Renal pelvis (tissue), 4 donors: Measurements from ENCODE around the gene RXRA. TPM values are rescaled to one million over a fixed set of nuclear protein-coding genes. Genes with fewer than 3 reads are reported as not detected.

Experiments
- DNase-seq: peaks from one replicate; pipeline ENCODE4 v3.0.0-alpha.2; 2013
- polyA plus RNA-seq, 3 donors: library from polyadenylated mRNA; unstranded; fragments of 120-200 nt; gene quantifications; one replicate each; pipeline ENCODE4 v1.2.1, GENCODE V29; 2013; ENCODE audit not compliant: insufficient read length in 3 of 3

Gene RXRA
- polyA plus RNA-seq, 3 donors = 49.9 to 54.8 (median 53.8) TPM

GRCh38 chr9:134321946-134322741 lies 4.1 kb upstream of the RXRA start:
- DNase-seq = no peak

- no peak for DNase-seq
Observed at GRCh38 chr9:134322781-134323241, 3.4 kb upstream of the RXRA start.

- DNase-seq = no peak
Observed at GRCh38 chr9:134323741-134324358, 2.4 kb upstream of the RXRA start.

- no peak for DNase-seq
Observed at GRCh38 chr9:134324359-134325095, 1.7 kb upstream of the RXRA start.

- peak; percentile 53 for DNase-seq
Observed at GRCh38 chr9:134325096-134325812, 1.0 kb upstream of the RXRA start.

- no peak for DNase-seq
Observed at GRCh38 chr9:134326724-134327601, 708 bp downstream of the RXRA start.

GRCh38 chr9:134327671-134328231 lies 1.5 kb downstream of the RXRA start:
- no peak for DNase-seq

- DNase-seq = no peak
Observed at GRCh38 chr9:134328341-134328840, 2.1 kb downstream of the RXRA start.

GRCh38 chr9:134328841-134329575 lies 2.8 kb downstream of the RXRA start:
- no peak for DNase-seq

- no peak for DNase-seq
Observed at GRCh38 chr9:134329576-134329855, 3.3 kb downstream of the RXRA start.

- DNase-seq = no peak
Observed at GRCh38 chr9:134329886-134330285, 3.6 kb downstream of the RXRA start.

- no peak for DNase-seq
Observed at GRCh38 chr9:134330590-134330989, 4.3 kb downstream of the RXRA start.

GRCh38 chr9:134331186-134332025 lies 5.2 kb downstream of the RXRA start:
- no peak for DNase-seq

- DNase-seq = no peak
Observed at GRCh38 chr9:134332266-134332665, 6.0 kb downstream of the RXRA start.

- DNase-seq = no peak
Observed at GRCh38 chr9:134332841-134333233, 6.6 kb downstream of the RXRA start.

- DNase-seq = peak; percentile 55
Observed at GRCh38 chr9:134333234-134333873, 7.1 kb downstream of the RXRA start.

- DNase-seq = no peak
Observed at GRCh38 chr9:134333874-134334581, 7.8 kb downstream of the RXRA start.

GRCh38 chr9:134335061-134335460 lies 8.8 kb downstream of the RXRA start:
- no peak for DNase-seq
